HT-29 (cell line): Measurements from ENCODE around the gene RACGAP1. TPM values are rescaled to one million over a fixed set of nuclear protein-coding genes. Genes with fewer than 3 reads are reported as not detected.

Source experiments
- DNase-seq: peaks from one replicate; pipeline ENCODE4 v3.0.0-alpha.2; 2015; ENCODE audit warnings: low spot score
- total RNA-seq: library from RNA; depleted of rRNA; stranded (reverse); fragments of >200 nt; shearing (Covaris generic); gene quantifications from 2 replicates; pipeline ENCODE4 v1.2.3, GENCODE V29; 2014

The RACGAP1 gene
- total RNA-seq, 1 experiment from 2014 or later = 55.9 TPM

GRCh38 chr12:49971141-49971540 lies 54.2 kb downstream of the RACGAP1 start:
- no peak for DNase-seq

DNA sequence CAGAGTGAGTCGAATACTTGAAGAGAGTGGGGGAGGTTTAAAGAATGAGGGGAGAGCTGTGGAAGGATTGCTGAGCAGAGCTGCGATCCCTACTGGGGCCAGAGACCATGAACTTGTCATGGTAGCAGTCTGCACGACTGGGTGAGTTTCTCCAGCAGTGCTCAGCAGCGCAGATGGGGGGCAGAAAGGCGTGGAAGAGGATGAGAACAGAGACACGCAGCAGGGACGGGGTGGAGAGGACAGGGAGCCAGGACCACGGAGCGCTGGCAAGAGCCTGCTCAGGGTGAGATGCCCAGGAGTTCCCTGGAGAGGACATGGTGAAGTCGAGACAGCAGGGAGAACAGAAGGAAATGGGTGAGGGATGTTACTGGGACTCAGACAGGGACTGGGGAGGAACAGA lies 54.6 kb downstream of the RACGAP1 start:
- no peak for DNase-seq

DNA sequence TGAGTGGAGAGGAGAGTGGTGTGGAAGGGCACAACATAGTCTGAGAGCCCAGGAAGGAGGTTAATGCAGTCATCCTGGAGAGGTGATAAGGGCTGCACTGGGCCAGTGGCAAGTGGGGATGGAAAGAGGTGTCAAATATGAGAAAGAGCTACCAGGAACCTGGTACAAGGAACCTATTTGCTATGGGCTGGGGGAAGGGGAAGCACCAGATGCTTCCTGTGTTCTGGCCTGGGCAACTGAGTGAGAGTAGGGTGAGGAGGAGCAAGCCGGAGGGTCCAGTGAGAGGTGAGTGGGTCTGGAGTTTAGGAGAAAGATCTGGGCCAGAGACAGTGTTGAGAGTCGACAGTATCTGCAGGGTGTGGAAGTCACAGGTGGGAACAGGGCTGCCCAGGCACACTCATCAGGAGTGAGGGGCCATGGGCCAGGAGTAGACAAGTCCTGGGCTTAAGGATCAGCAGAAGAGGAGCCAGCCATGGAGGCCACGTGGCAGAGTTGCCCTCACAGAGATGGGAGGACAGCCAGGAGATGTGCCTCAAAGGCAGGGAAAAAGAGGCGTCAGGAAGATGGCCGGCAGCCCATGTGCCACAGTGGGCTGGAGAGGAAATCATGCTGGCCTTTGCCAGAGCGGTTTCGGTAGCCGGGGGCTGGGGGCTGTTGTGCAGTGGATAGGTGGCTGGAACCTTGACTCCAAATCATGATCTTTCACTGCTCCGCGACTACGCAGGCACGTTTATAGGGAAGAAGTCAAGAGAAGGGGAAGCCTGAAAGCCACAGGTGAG lies 55.5 kb downstream of the RACGAP1 start:
- no peak for DNase-seq

DNA sequence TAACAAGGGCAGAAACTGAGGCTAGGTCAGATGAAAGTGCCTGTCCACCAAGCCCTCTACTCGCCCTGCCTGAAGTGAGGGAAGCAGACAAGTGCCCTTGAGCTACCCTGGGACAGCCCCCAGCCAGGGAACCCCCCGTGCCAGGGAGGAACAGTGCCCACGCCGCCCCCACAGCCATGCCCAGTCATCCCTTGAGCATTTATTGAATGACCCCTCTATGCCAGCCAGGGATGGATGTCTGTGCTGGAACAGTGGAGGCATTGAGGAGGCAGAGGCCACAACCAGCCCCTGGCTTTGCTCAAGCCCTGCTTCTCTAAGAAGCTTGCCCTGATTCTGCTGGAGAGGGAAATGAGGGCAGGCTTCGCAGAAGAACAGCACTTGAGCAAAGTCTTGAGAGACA lies 56.3 kb downstream of the RACGAP1 start:
- DNase-seq = no peak

- DNase-seq = no peak
These were observed 56.8 kb downstream of the RACGAP1 start for GRCh38 chr12:49968471-49968870.

GRCh38 chr12:49967777-49968250 lies 57.5 kb downstream of the RACGAP1 start:
- DNase-seq = no peak

DNA sequence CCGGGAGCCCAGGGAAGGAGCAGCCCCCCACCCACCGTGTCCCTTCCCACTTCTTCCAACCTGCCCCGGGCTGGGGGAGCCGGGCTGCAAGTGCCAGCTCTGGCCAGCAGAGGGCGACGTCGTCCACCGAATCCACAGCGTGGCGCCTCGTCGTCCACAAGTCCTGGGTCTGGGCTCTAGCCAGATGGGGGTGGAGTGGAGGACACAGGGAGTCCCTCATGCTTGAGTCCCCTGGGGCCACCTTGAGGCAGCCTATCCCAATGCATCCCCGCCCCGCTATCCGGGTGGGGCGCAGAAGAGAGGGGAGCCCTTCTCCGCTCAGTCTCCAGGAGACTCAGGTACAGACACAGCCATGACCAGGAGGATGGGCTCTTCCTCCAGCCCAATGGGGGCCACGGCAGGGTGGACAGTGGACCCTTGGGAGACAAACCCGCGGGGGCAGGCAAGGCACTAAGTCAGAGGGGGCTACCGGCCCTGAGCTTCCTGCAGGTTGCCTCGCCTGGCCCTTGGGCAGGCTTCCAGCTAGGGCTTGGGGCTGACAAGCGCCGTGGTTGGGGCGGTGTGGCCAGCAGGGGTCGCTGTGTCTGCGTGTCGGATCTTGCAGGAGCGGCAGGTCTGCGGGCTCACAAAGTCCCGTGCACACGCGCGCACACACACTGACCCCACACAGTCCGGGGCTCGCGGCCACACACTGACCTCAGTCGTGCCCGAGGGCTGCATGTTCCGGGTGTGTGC lies 58.1 kb downstream of the RACGAP1 start:
- DNase-seq = peak; percentile 86

DNA sequence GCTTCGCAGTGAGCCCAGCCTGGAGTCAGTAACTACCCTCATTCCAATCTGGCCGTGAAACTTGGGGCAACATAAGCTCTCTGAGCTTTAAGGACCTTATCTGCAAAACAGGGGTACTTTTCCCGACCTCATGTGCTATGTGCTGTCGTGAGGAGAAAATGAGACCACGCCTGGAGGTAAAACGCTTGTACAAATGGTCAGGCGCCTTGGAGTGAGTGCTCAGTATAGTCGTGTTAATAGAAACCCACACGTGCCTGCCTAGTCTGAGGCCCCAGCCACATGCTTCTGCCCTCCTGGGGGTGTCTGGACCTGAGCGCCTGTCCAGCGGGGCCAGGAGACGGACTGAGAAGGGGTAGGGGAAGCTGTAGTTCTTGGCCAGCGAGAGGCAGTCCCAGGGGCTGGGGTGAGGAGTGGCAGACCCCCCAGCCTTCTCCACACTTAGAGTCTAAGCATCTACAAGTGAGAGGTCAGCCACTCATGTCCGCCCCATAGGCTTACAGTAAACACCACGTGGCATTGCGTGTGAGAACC lies 58.7 kb downstream of the RACGAP1 start:
- DNase-seq = no peak

DNA sequence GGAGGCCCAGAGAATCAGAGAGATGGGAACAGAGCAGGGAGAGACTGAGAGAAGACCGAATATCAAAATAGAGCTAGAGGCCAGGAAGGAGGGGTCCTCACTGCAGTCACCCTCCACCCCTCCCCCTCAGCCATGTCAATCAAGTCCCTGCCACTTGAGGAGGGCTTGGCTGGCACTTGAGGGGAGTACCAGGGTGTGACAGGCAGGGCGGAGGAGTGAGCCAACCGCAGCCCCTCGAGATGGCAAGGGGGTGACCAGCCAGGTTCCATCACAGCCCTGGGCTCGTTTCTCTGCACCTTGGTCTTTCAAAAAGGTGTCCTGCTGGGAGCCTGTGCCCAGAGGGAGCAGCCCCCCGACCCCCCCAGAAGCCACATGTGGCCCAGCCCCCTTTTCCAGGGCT lies 59.5 kb downstream of the RACGAP1 start:
- no peak for DNase-seq

DNA sequence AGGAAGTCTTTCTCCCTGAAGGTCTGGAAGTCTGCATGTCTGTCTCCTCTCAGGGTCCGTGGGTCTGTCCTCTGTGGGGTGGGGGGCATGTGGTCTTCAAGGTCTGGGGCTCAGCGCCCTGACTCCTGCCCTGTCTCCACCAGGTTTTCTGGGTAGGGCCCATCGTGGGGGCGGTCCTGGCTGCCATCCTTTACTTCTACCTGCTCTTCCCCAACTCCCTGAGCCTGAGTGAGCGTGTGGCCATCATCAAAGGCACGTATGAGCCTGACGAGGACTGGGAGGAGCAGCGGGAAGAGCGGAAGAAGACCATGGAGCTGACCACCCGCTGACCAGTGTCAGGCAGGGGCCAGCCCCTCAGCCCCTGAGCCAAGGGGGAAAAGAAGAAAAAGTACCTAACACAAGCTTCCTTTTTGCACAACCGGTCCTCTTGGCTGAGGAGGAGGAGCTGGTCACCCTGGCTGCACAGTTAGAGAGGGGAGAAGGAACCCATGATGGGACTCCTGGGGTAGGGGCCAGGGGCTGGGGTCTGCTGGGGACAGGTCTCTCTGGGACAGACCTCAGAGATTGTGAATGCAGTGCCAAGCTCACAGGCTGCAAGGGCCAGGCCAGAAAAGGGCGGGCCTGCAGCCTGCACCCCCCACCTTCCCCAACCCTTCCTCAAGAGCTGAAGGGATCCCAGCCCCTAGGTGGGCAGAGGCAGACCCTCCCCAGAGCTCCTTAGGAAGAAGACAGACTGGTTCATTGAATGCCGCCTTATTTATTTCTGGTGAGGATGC lies 60.3 kb downstream of the RACGAP1 start:
- no peak for DNase-seq

- DNase-seq = no peak
These were observed 61.1 kb downstream of the RACGAP1 start for GRCh38 chr12:49963976-49964815.

DNA sequence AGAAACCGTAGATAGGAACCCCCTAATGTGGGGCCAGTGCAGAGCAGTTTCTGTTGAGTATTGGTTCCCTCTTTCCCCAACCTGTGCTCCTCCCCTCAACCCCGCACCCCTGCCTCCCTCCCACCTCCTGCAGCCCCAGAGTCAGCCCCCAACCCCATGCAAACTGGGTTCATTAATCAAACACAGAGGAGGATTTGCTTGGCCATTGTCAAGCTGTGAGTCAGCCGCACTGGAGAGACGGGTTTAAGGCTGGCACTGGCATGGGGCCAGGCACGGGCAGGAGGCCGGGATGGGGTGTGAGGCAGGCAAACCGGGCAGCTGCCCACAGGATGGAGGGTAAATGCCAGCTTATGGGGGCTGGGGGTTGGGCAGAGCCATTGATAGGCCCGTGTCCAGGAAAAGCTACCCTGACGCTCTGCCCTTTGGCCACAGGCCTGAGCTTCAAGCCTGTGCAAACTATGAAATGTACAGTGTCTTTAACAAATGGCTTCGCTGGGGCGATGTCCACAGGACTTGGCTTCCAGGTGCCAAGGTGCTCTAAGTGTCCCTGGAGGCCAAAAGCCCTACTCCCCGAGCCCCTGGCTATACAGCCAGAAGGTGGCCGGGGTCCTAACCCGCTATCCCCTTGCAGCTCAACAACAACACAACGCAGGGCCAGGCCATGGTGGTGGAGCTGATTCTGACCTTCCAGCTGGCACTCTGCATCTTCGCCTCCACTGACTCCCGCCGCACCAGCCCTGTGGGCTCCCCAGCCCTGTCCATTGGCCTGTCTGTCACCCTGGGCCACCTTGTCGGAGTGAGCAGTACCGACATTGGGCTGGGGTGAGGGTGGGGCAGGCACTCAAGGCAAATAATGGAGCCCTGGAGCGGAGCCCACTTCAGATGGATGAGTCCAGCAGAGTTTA lies 62.2 kb downstream of the RACGAP1 start:
- DNase-seq = peak; percentile 95

- DNase-seq = no peak
These were observed 63.1 kb downstream of the RACGAP1 start for GRCh38 chr12:49961993-49962764.

- DNase-seq = no peak
These were observed 64.0 kb downstream of the RACGAP1 start, which contains the start of gene AQP5 for GRCh38 chr12:49961111-49961922. Gene AQP5 (plus strand): TSS chr12:49961872. CDS start chr12:49962018, 146 bp downstream.

DNA sequence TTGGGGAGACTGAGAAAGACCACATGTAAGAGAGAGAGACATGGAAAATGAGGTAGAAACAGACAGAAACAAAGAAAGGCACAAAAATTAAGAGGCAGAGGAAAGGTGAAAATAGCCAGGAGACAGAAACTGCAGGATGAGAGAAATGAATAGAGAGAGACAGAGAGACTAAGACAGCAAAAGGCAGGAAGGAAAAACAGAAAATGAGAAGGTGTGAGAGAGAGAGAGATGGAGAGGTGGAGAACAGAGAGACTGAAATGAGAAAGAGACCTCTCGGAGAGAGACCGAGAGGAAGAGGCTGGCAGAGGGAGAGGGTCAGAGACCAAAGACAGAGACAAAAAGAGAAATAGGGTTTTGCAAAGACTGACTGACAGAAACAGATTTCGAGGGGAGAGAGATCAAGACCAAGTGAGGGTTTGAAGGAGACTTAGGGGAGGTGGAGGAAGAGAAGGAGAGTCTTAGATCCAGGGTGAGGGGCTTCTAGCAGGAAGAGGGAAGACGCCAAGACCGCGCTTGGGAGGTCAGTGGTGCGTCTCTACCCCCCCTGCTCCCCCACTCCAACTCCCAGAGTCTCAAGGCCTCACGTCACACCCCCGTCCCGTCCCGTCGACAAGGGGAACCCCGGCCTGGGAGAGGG lies 64.7 kb downstream of the RACGAP1 start:
- peak; percentile 50 for DNase-seq

DNA sequence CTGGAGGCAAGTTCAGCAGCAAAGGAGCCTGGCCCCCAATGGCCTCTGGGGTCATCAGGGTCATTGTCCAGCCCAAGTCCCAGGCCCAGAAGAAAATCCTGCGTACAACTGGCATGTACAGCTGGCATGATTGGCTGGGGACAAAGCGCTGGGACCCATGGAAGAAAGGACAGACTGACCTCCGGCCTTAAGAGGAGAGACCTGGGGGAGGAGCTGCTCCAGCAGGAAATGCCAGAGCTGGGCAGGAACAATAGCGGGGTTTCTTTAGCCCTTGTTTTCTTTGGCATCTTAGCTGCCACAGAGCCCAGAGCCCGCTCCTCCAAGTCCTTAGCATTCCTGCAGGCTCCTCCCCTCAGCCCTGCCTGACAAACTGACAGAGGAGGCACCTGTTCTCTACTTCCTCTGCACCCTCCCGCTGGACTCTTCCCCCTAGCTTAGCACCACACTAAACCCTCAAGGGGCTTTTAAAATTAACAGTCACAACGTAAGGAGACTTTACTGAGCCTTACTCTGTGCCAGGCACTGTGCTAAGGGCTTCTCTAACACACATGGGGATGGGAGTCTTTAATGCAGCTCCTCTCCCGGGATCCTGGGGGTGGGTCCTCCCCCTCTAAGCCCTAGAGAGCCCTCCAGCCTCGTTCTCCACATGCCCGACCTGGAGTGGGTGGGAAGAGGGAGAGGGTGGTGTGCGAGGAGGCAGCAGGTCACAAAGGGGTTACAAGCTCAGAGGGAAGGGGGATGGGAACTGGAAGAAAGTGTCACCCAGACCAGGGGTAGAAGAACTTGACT lies 65.4 kb downstream of the RACGAP1 start:
- DNase-seq = peak; percentile 97

- DNase-seq = no peak
These were observed 67.7 kb downstream of the RACGAP1 start for GRCh38 chr12:49957570-49957967.
